Activated T-helper 17 cell treated with anti-CD3 and anti-CD28 coated beads, Interleukin-2, amount 50 U/mL, for 72 hours (primary cell): ENCODE measurements around the gene ABHD6. TPM values are rescaled to one million over a fixed set of nuclear protein-coding genes. Genes with fewer than 3 reads are reported as not detected.
"Not testable (repeated sequence)": the region's sequence is repeated elsewhere in the genome, so short reads cannot be mapped to it uniquely, and the experiment has no call there.

Experiments
- ATAC-seq: fragments of 150-1000 bp; cut with Tn5 transposase; replicated peaks from 2 replicates; pipeline ENCODE4 v1.10.0; 2021; ENCODE audit warnings: mild to moderate bottlenecking, moderate library complexity
- H3K27ac Mint-ChIP-seq: one replicate; pipeline ENCODE4 v1.8.0; 2022; ENCODE audit warnings: mixed read lengths
- H3K27me3 Mint-ChIP-seq: one replicate; pipeline ENCODE4 v1.8.0; 2022; ENCODE audit warnings: mixed read lengths
- H3K36me3 Mint-ChIP-seq: one replicate; pipeline ENCODE4 v1.8.0; 2022; ENCODE audit warnings: low read depth, mild to moderate bottlenecking, mixed read lengths
- H3K4me1 Mint-ChIP-seq: one replicate; pipeline ENCODE4 v1.8.0; 2022; ENCODE audit warnings: mixed read lengths
- H3K4me3 Mint-ChIP-seq: one replicate; pipeline ENCODE4 v1.8.0; 2022; ENCODE audit warnings: mild to moderate bottlenecking, mixed read lengths
- H3K9me3 Mint-ChIP-seq: one replicate; pipeline ENCODE4 v1.8.0; 2022; ENCODE audit warnings: mixed read lengths
- total RNA-seq, 2 donors: library from RNA; stranded (reverse); gene quantifications; one replicate each; pipeline ENCODE4 v1.2.3, GENCODE V29; 2022

ABHD6 gene
- total RNA-seq, 2 donors from 2014 or later = 1.8 to 4.9 TPM

DNA sequence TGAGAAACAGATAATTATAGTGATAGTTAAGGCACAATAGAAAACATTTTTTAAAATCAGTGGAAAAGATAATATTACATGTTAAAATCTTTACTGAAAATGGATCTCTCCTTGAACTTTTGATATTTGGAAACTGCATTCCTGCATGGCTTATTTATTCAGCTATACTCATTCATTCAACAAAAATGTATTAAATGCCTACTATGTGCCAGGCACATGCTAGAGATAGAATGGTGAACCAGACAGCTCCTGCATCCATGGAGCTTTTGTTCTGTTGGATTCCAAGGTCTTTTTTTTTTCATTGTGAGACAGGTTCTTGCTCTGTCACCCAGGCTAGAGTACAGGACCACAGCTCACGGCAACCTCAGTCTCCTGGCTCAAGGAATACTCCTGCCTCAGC, 99.6 kb downstream of the ABHD6 start:
- peaks cover 20% of the 10 kb centered on the region for H3K4me1 Mint-ChIP-seq
- no peak overlapping the region for H3K27ac Mint-ChIP-seq
- H3K27me3 Mint-ChIP-seq = no peaks in the 10 kb centered on the region
- H3K9me3 Mint-ChIP-seq = no peaks in the 10 kb centered on the region
- no peak for ATAC-seq
- H3K4me3 Mint-ChIP-seq = no peak overlapping the region
- H3K36me3 Mint-ChIP-seq = peaks cover 43% of the 10 kb centered on the region

DNA sequence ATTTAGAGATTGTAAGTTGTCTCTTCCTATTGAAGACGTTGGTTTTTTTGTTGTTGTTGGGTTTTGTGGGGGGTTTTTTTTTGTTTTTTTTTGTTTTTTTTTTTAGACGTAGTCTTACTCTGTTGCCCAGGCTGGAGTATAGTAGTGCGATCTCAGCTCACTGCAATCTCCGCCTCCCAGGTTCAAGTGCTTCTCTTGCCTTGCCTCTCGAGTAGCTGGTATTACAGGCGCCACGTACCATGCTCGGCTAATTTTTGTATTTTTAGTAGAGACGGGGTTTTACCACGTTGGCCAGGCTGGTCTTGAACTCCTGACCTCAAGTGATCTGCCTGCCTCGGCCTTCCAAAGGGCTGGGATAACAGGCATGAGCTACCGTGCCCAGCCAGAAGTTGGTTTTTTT, 101.6 kb downstream of the ABHD6 start:
- H3K27me3 Mint-ChIP-seq, H3K4me3 Mint-ChIP-seq, H3K27ac Mint-ChIP-seq, H3K9me3 Mint-ChIP-seq, ATAC-seq: not testable (repeated sequence)
- H3K36me3 Mint-ChIP-seq = peaks cover 63% of the 10 kb centered on the region
- peaks cover 20% of the 10 kb centered on the region for H3K4me1 Mint-ChIP-seq

DNA sequence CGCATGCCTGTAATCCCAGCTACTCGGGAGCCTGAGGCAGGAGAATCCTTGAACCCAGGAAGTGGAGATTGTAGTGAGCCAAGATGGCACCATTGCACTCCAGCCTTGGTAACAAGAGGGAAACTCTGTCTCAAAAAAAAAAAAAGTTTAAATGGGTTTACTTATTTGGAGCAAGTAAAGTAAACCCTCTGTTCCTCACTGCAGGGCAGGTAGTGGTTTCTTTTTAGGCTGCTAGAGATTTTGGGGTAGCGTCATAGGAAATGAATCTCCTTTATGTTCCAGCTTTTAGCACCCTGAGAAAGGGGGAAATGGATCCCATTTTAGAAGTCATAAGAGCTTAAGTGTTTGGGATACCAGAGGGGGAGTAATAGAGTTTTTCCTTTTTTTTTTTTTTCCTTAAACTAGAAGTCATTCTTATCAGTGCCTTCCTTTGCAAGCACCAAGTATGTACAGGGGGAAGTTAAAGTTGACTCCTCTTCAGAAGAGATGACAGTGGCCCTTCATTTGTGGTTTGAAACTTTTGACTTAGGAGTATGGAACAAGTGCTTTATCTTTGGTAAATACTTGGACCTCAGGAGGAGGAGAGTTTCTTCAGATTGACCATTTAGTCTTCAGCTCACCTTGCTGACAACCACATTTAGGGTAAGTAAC, 103.1 kb downstream of the ABHD6 start:
- no peak for ATAC-seq
- Mint-ChIP-seq H3K9me3 (no peaks in the 10 kb centered on the region), H3K4me1 (peaks cover 8% of the 10 kb centered on the region), H3K36me3 (peaks cover 56% of the 10 kb centered on the region), H3K4me3 (no peak overlapping the region), H3K27me3 (no peaks in the 10 kb centered on the region), H3K27ac (no peak overlapping the region)

DNA sequence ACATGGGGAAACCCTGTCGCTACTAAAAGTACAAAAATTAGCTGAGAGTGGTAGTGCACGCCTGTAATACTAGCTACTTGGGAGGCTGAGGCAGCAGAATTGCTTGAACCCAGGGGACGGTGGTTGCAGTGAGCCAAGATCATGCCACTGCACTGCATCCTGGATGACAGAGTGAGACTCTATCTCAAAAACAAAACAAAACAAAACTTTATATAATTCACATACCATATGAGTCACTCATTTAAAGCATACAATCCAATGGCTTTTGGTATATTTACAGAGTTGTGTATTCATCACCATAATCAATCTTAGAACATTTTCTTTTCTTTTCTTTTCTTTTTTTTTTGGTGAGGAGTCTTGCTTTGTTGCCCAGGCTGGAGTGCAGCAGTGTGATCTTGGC, 103.8 kb downstream of the ABHD6 start:
- H3K27me3 Mint-ChIP-seq = no peaks in the 10 kb centered on the region
- peaks cover 7% of the 10 kb centered on the region for H3K4me1 Mint-ChIP-seq
- no peaks in the 10 kb centered on the region for H3K9me3 Mint-ChIP-seq
- no peak for ATAC-seq
- no peak overlapping the region for H3K27ac Mint-ChIP-seq
- H3K36me3 Mint-ChIP-seq = peaks cover 52% of the 10 kb centered on the region
- H3K4me3 Mint-ChIP-seq = no peak overlapping the region

DNA sequence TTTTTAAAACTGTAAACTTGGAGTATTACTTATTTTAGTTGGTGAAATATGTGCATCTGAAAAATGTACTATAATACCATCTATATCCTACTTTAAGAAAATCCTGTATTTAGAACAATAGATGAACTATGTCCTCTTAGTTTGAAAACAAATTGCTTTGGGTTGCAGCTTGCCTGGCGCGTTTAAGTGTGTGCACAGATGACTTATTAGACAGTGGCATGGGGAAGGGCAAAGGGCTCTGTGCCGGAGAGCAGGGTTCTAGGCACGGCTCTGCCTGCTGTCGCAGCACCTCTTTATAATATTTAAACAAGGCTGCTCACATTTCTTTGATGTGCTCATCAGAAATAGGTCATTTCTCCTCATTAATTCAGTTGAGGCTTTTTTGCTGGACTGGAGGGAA, 105.1 kb downstream of the ABHD6 start:
- Mint-ChIP-seq H3K9me3 (no peaks in the 10 kb centered on the region), H3K27me3 (no peaks in the 10 kb centered on the region), H3K4me1 (peaks cover 6% of the 10 kb centered on the region), H3K4me3 (no peak overlapping the region), H3K36me3 (peaks cover 44% of the 10 kb centered on the region), H3K27ac (no peak overlapping the region)
- no peak for ATAC-seq

Other genes starting within 250 kb of the ABHD6 start
- gene FLNB, start 229.4 kb upstream of the ABHD6 start, total RNA-seq = 10 to 100 TPM; 22.5 to 23.6 TPM
- gene DNASE1L3, start 26.8 kb upstream of the ABHD6 start, total RNA-seq = not detected
- gene RPP14, start 68.5 kb downstream of the ABHD6 start, total RNA-seq = 10 to 100 TPM; 16.1 to 19.1 TPM
- gene HTD2, start 68.7 kb downstream of the ABHD6 start, total RNA-seq = 10 to 100 TPM; 10.0 to 15.1 TPM
- 10 to 100 TPM; 17.8 to 27.1 TPM for gene PXK, start 95.1 kb downstream of the ABHD6 start, total RNA-seq
- 10 to 100 TPM; 37.1 to 66.6 TPM for gene PDHB, start 196.0 kb downstream of the ABHD6 start, total RNA-seq